IPS DF 6.9 (cell line): ENCODE results near the gene TLE1.
A peak's percentile ranks its signal among the peaks of the same experiment; 100 is the strongest.

Experiments used
- DNase-seq: peaks from one replicate; pipeline ENCODE4 v3.0.0-alpha.2; 2013; ENCODE audit warnings: low read depth, low spot score
- H3K27ac ChIP-seq: one replicate; pipeline ENCODE4 v1.5.1; 2013; ENCODE audit warnings: low read length, control low read depth
- H3K27me3 ChIP-seq: 2 replicates; pipeline ENCODE4 v1.6.1; 2013; ENCODE audit warnings: mild to moderate bottlenecking, low read length; ENCODE audit not compliant: control insufficient read depth, insufficient read depth
- H3K36me3 ChIP-seq: 2 replicates; pipeline ENCODE4 v1.6.1; 2013; ENCODE audit warnings: low read length; ENCODE audit not compliant: control insufficient read depth, insufficient read depth
- H3K4me1 ChIP-seq: 2 replicates; pipeline ENCODE4 v1.6.1; 2013; ENCODE audit warnings: low read length; ENCODE audit not compliant: control insufficient read depth, insufficient read depth
- H3K4me3 ChIP-seq: 2 replicates; pipeline ENCODE4 v1.5.1; 2013; ENCODE audit warnings: mild to moderate bottlenecking, low read length
- H3K9me3 ChIP-seq: 2 replicates; pipeline ENCODE4 v1.6.1; 2013; ENCODE audit warnings: low read length, inconsistent platforms; ENCODE audit not compliant: control insufficient read depth, insufficient read depth
- WGBS: extraction: QIAGEN DNeasy Blood & Tissue Kit; methylation state at CpG from one replicate; pipeline ENCODE4 v1.1.7; 2013; ENCODE audit warnings: mixed read lengths, missing lambda C conversion rate; ENCODE audit not compliant: insufficient read length, insufficient coverage; 5-methylcytosine and 5-hydroxymethylcytosine counted together

TLE1 gene

GRCh38 chr9:81550207-81550583 is 139.2 kb downstream of the TLE1 start:
- Histone ChIP-seq H3K27me3 (no peaks in the 10 kb centered on the region), H3K4me1 (no peaks in the 10 kb centered on the region; the same call in 1 of the 2 replicates), H3K36me3 (no peaks in the 10 kb centered on the region), H3K9me3 (no peaks in the 10 kb centered on the region), H3K4me3 (no peak overlapping the region), H3K27ac (no peak overlapping the region)
- DNase-seq, result no peak
- WGBS, result no CpG with 5 or more reads among the region's 3 CpGs

GRCh38 chr9:81549500-81550206 is 139.7 kb downstream of the TLE1 start:
- no CpG with 5 or more reads among the region's 6 CpGs for WGBS
- Histone ChIP-seq H3K4me1 (no peaks in the 10 kb centered on the region; the same call in 1 of the 2 replicates), H3K9me3 (no peaks in the 10 kb centered on the region), H3K27me3 (no peaks in the 10 kb centered on the region), H3K36me3 (no peaks in the 10 kb centered on the region), H3K4me3 (no peak overlapping the region), H3K27ac (no peak overlapping the region)
- DNase-seq, result peak; percentile 20

- H3K4me3 ChIP-seq, result no peak overlapping the region
- WGBS, result no CpG with 5 or more reads among the region's 2 CpGs
- no peaks in the 10 kb centered on the region for H3K36me3 ChIP-seq
- H3K4me1 ChIP-seq, result no peaks in the 10 kb centered on the region; the same call in 1 of the 2 replicates
- DNase-seq, result no peak
- no peaks in the 10 kb centered on the region for H3K27me3 ChIP-seq
- H3K27ac ChIP-seq, result no peak overlapping the region
- H3K9me3 ChIP-seq, result no peaks in the 10 kb centered on the region
Measured at GRCh38 chr9:81548911-81549310, 140.4 kb downstream of the TLE1 start.

- H3K36me3 ChIP-seq, result no peaks in the 10 kb centered on the region
- no CpG with 5 or more reads among the region's 4 CpGs for WGBS
- no peak overlapping the region for H3K27ac ChIP-seq
- no peaks in the 10 kb centered on the region for H3K27me3 ChIP-seq
- no peak overlapping the region for H3K4me3 ChIP-seq
- DNase-seq, result no peak
- H3K9me3 ChIP-seq, result no peaks in the 10 kb centered on the region
- H3K4me1 ChIP-seq, result no peaks in the 10 kb centered on the region; the same call in 1 of the 2 replicates
Measured at GRCh38 chr9:81546489-81546888, 142.9 kb downstream of the TLE1 start.

GRCh38 chr9:81543695-81544094 is 145.7 kb downstream of the TLE1 start:
- DNase-seq, result no peak
- WGBS, result no CpG with 5 or more reads among the region's 1 CpG
- H3K4me1 ChIP-seq, result no peaks in the 10 kb centered on the region; the same call in 1 of the 2 replicates
- no peaks in the 10 kb centered on the region for H3K36me3 ChIP-seq
- no peaks in the 10 kb centered on the region for H3K27me3 ChIP-seq
- no peak overlapping the region for H3K4me3 ChIP-seq
- H3K9me3 ChIP-seq, result no peaks in the 10 kb centered on the region
- no peak overlapping the region for H3K27ac ChIP-seq

GRCh38 chr9:81542118-81542889 is 147.0 kb downstream of the TLE1 start:
- H3K36me3 ChIP-seq, result no peaks in the 10 kb centered on the region
- no peak for DNase-seq
- no peaks in the 10 kb centered on the region; the same call in 1 of the 2 replicates for H3K4me1 ChIP-seq
- H3K27me3 ChIP-seq, result no peaks in the 10 kb centered on the region
- H3K27ac ChIP-seq, result no peak overlapping the region
- no peak overlapping the region for H3K4me3 ChIP-seq
- WGBS, result no CpG with 5 or more reads among the region's 6 CpGs
- no peaks in the 10 kb centered on the region for H3K9me3 ChIP-seq

GRCh38 chr9:81540142-81540710 is 149.1 kb downstream of the TLE1 start:
- H3K27ac ChIP-seq, result no peak overlapping the region
- WGBS, result no CpG with 5 or more reads among the region's 8 CpGs
- no peak for DNase-seq

GRCh38 chr9:81539317-81539716 is 150.0 kb downstream of the TLE1 start:
- Histone ChIP-seq H3K27me3 (no peaks in the 10 kb centered on the region), H3K27ac (no peak overlapping the region), H3K36me3 (no peaks in the 10 kb centered on the region), H3K4me3 (no peak overlapping the region), H3K9me3 (no peaks in the 10 kb centered on the region), H3K4me1 (no peaks in the 10 kb centered on the region)
- no peak for DNase-seq
- WGBS, result no CpG with 5 or more reads among the region's 3 CpGs

More at GRCh38 chr9:81540142-81540710, 149.1 kb downstream of the TLE1 start:
- Histone ChIP-seq H3K9me3 (no peaks in the 10 kb centered on the region), H3K36me3 (no peaks in the 10 kb centered on the region), H3K4me1 (no peaks in the 10 kb centered on the region), H3K27me3 (no peaks in the 10 kb centered on the region), H3K4me3 (no peak overlapping the region)

- DNase-seq, result no peak
- no peaks in the 10 kb centered on the region for H3K4me1 ChIP-seq
- WGBS, result no CpG with 5 or more reads among the region's 6 CpGs
- no peak overlapping the region for H3K4me3 ChIP-seq
- H3K27me3 ChIP-seq, result no peaks in the 10 kb centered on the region
- no peaks in the 10 kb centered on the region for H3K36me3 ChIP-seq
- no peaks in the 10 kb centered on the region for H3K9me3 ChIP-seq
- no peak overlapping the region for H3K27ac ChIP-seq
Measured at GRCh38 chr9:81538890-81539289, 150.5 kb downstream of the TLE1 start.

- Histone ChIP-seq H3K4me3 (no peak overlapping the region), H3K9me3 (no peaks in the 10 kb centered on the region), H3K36me3 (no peaks in the 10 kb centered on the region), H3K27ac (no peak overlapping the region), H3K27me3 (no peaks in the 10 kb centered on the region), H3K4me1 (no peaks in the 10 kb centered on the region)
- no peak for DNase-seq
- no CpG with 5 or more reads among the region's 1 CpG for WGBS
Measured at GRCh38 chr9:81537964-81538363, 151.4 kb downstream of the TLE1 start.
